ENCODE measurements around the gene MACROD1.
A peak's percentile ranks its signal among the peaks of the same experiment; 100 is the strongest.

Gene MACROD1

DNA sequence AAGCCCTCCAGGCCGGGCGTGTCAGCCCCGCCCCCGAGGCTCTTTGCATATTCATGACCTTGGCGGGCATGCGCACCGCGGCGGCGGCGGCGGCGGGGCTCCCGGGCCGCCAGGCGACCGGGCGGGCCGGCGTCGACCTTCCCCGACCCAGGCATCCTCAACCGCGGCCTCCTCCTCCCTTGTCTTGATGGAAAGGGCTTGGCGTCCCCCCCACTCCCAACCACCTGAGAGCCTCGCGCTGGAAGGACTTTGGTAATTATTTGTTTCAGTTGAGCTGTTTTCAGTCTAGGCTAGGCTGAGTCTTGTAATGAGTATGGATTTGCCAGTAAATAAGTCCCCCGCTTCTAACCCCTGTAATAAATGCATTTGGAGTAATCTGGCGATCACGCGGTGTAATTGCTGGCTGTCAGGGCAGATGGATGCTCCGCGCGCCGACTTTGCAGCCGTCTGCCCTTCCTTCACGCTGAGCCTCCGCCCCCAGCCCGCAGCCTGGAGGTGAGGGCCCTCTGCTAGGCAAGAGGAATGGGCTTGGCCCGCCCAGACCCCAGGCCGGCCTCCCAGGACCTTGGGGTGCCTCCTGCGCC, 105.0 kb downstream of the MACROD1 start:
- H3K4me1 ChIP-seq (ENCODE audit: control insufficient read depth, insufficient read depth, low read length) = peaks cover 1% of the 10 kb centered on the region; the same call in 1 of the 2 replicates
- no peak overlapping the region for H3K27ac ChIP-seq (ENCODE audit: low read length)
- H3K9me3 ChIP-seq (ENCODE audit: control insufficient read depth, insufficient read depth, low read length) = no peaks in the 10 kb centered on the region
- H3K36me3 ChIP-seq (ENCODE audit: control insufficient read depth, insufficient read depth, low read length) = no peaks in the 10 kb centered on the region; the same call in 1 of the 2 replicates
- no CpG with 5 or more reads among the region's 42 CpGs for WGBS (ENCODE audit: insufficient coverage, insufficient read length)
- H3K4me3 ChIP-seq (ENCODE audit: low read length) = peak overlapping the region; percentile 14; the same call in 1 of the 2 replicates
- peaks cover 36% of the 10 kb centered on the region for H3K27me3 ChIP-seq (ENCODE audit: control insufficient read depth, insufficient read depth, low read length)
- no peak for DNase-seq (ENCODE audit: low read depth, low spot score)

DNA sequence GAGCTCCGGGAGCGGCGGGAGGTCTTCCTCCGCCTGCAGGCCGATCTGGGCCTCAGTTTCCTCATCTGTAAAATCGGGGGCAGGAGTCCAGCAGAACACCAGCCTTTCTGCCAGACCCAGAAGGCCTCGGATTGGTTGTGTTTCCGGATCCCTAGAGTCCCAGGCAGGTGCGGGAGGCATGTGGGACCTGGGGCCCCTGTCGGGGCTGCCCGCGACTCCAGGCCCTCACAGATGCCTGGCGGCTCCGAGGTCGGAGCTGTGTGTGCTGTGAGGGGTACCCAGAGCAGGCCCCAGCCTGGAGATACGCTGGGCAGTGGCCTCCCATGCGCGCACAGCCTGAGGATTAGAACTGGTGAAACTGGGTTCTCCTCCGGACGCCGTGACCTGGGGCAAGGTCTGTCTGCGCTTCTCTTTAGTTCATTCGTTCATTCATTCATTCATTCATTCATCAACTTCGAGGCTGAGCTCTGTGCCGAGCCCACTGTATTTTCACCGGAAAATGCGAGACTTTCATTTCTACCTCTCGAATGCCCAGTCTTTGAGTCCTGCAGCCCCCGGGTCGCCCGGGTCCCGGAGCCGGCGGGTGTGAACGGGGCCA, 105.6 kb downstream of the MACROD1 start:
- DNase-seq (ENCODE audit: low read depth, low spot score) = no peak
- H3K9me3 ChIP-seq (ENCODE audit: control insufficient read depth, insufficient read depth, low read length) = no peaks in the 10 kb centered on the region
- no peak overlapping the region for H3K27ac ChIP-seq (ENCODE audit: low read length)
- no peaks in the 10 kb centered on the region; the same call in 1 of the 2 replicates for H3K36me3 ChIP-seq (ENCODE audit: control insufficient read depth, insufficient read depth, low read length)
- no CpG with 5 or more reads among the region's 35 CpGs for WGBS (ENCODE audit: insufficient coverage, insufficient read length)
- H3K4me3 ChIP-seq (ENCODE audit: low read length) = peak overlapping the region; percentile 0; the same call in 1 of the 2 replicates
- peaks cover 2% of the 10 kb centered on the region; the same call in 1 of the 2 replicates for H3K4me1 ChIP-seq (ENCODE audit: control insufficient read depth, insufficient read depth, low read length)
- peaks cover 38% of the 10 kb centered on the region for H3K27me3 ChIP-seq (ENCODE audit: control insufficient read depth, insufficient read depth, low read length)

DNA sequence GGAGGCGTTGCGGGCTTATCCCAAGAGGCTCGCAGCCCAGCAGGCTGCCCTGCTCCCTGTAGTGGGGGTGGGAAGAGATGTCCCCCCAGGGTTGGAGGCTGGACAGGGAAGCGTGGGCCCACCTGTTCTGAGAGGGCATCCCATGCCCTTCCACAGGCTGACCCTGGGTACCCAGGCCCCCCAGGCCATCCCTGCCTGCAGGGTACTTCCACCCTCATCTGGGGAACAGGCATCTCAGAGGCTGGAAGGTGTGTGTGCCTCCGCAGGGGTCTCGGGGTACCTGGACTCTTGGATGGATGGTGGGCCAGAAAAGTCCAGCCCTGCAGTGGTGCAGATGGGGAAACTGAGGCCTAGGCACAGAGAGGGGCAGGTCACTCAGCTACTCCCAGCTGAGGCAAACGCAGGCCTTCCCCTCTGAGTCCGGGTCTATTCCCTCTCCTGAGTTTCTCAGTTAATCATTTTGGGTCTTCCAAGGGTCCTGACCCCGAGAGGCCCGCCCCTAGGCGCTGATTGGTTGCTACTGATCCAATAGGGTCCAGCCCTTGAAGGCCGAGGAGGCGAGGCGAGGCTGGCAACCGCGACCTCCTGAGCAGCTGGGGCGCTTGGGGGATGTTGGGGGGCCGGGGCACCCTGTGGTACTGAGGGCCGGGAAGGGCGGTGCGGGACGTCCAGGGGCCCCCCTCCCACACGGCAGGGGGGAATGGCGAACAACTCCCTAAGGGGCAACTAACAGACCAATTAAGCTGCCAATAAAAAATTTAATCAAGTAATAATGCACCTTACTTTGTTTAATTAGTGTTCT, 106.4 kb downstream of the MACROD1 start:
- Histone ChIP-seq H3K4me1 (ENCODE audit: control insufficient read depth, insufficient read depth, low read length) (peaks cover 4% of the 10 kb centered on the region; the same call in 1 of the 2 replicates), H3K27me3 (ENCODE audit: control insufficient read depth, insufficient read depth, low read length) (peaks cover 35% of the 10 kb centered on the region), H3K9me3 (ENCODE audit: control insufficient read depth, insufficient read depth, low read length) (no peaks in the 10 kb centered on the region), H3K4me3 (ENCODE audit: low read length) (no peak overlapping the region), H3K36me3 (ENCODE audit: control insufficient read depth, insufficient read depth, low read length) (no peaks in the 10 kb centered on the region; the same call in 1 of the 2 replicates), H3K27ac (ENCODE audit: low read length) (no peak overlapping the region)
- no peak for DNase-seq (ENCODE audit: low read depth, low spot score)
- WGBS (ENCODE audit: insufficient coverage, insufficient read length) = no CpG with 5 or more reads among the region's 24 CpGs

DNA sequence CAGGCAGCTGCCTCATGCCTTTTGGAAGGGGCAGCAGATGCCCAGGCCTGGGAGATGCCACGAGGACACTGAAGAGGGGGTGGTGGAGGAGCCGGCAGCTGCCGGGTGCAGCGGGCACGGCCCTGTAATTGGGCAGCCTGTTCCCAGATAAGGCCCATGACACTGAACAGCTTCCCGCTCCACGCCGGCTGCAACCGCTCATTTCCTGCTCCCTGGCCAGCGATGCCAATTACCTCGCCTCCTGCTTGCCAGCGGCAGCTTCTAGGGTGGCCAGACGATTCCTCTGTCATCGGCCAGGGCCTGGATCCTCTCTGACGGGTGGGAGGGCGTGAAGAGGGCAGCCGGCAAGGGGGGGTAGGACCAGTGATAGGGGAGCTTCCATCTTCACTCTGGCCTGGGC, 107.4 kb downstream of the MACROD1 start:
- H3K9me3 ChIP-seq (ENCODE audit: control insufficient read depth, insufficient read depth, low read length) = no peaks in the 10 kb centered on the region
- no CpG with 5 or more reads among the region's 17 CpGs for WGBS (ENCODE audit: insufficient coverage, insufficient read length)
- peaks cover 25% of the 10 kb centered on the region for H3K27me3 ChIP-seq (ENCODE audit: control insufficient read depth, insufficient read depth, low read length)
- DNase-seq (ENCODE audit: low read depth, low spot score) = no peak
- peaks cover 6% of the 10 kb centered on the region; the same call in 1 of the 2 replicates for H3K4me1 ChIP-seq (ENCODE audit: control insufficient read depth, insufficient read depth, low read length)
- H3K4me3 ChIP-seq (ENCODE audit: low read length) = no peak overlapping the region
- H3K27ac ChIP-seq (ENCODE audit: low read length) = no peak overlapping the region
- no peaks in the 10 kb centered on the region; the same call in 1 of the 2 replicates for H3K36me3 ChIP-seq (ENCODE audit: control insufficient read depth, insufficient read depth, low read length)

DNA sequence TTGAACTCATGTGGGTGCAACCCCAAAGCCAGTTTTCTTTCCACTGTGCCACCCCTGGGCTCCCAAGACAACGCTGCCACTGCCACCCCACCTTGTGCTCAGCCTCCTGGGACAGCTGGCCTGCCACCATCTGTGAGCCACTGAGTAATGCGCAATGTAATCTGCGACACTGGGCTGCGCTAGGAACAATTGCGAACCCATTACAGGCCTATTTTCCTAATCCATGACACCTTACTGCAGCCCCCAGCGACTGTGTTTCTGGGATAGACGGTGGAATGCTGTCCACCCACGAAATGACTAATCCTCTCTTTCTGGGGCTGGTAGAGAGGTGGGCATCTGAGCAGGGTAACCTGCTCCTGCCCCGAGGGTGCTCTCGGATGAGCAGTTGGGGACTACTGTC, 108.0 kb downstream of the MACROD1 start:
- no peaks in the 10 kb centered on the region for H3K9me3 ChIP-seq (ENCODE audit: control insufficient read depth, insufficient read depth, low read length)
- no peak overlapping the region for H3K27ac ChIP-seq (ENCODE audit: low read length)
- no peaks in the 10 kb centered on the region; the same call in 1 of the 2 replicates for H3K36me3 ChIP-seq (ENCODE audit: control insufficient read depth, insufficient read depth, low read length)
- peaks cover 20% of the 10 kb centered on the region for H3K27me3 ChIP-seq (ENCODE audit: control insufficient read depth, insufficient read depth, low read length)
- no CpG with 5 or more reads among the region's 10 CpGs for WGBS (ENCODE audit: insufficient coverage, insufficient read length)
- H3K4me3 ChIP-seq (ENCODE audit: low read length) = no peak overlapping the region
- no peak for DNase-seq (ENCODE audit: low read depth, low spot score)
- H3K4me1 ChIP-seq (ENCODE audit: control insufficient read depth, insufficient read depth, low read length) = peaks cover 9% of the 10 kb centered on the region; the same call in 1 of the 2 replicates

DNA sequence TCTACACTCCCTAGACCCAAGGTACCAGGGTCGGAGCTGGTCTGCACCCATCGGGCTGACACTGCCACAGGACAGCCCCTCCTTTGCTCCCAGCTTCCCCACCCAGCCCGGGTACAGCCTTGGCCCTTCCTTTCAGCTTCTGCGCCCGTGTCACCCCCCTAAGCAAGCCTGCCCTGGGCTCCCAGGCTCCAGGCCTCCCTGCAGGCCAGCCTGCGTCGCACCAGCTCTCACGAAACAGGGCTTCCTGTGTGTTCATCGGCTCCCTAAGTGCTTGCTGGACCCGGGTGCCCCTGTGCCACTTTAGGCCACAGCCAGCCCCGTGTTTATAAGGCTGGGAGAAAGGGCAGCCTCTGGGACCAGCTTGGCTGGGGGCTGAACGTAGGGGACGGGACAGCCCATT, 109.1 kb downstream of the MACROD1 start:
- Histone ChIP-seq H3K36me3 (ENCODE audit: control insufficient read depth, insufficient read depth, low read length) (no peaks in the 10 kb centered on the region; the same call in 1 of the 2 replicates), H3K4me3 (ENCODE audit: low read length) (no peak overlapping the region), H3K9me3 (ENCODE audit: control insufficient read depth, insufficient read depth, low read length) (no peaks in the 10 kb centered on the region), H3K27ac (ENCODE audit: low read length) (no peak overlapping the region), H3K27me3 (ENCODE audit: control insufficient read depth, insufficient read depth, low read length) (peaks cover 12% of the 10 kb centered on the region), H3K4me1 (ENCODE audit: control insufficient read depth, insufficient read depth, low read length) (peaks cover 9% of the 10 kb centered on the region; the same call in 1 of the 2 replicates)
- DNase-seq (ENCODE audit: low read depth, low spot score) = no peak
- WGBS (ENCODE audit: insufficient coverage, insufficient read length) = no CpG with 5 or more reads among the region's 13 CpGs

DNA sequence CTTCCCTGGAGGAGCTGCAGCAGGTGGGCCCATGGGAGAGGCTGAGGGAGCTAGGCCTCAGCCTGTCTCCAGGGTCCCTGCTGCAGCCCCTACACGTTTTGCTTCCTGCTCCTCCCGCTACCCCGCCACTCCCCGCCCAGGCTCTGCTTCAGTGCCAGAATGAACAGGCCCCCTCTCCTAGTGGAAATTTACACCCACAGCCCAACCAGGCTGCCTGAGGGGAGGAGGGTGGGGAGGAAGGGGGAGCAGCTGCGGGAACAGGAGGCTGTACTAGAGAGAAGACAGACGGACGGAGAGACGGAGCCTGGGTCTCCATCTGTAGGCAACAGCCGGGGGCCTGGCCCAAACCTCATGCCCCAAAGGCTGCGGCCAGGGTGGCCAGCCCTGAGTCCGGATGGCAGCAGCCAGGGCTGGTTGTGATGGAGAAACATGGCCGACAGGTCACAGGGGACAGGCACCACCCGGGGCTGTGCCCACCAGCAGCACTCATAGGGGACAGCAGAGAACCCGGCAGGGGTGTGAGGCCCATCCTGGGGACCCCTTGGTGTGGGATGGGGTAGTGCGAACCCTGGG, 109.6 kb downstream of the MACROD1 start:
- no peaks in the 10 kb centered on the region; the same call in 1 of the 2 replicates for H3K36me3 ChIP-seq (ENCODE audit: control insufficient read depth, insufficient read depth, low read length)
- no peaks in the 10 kb centered on the region for H3K9me3 ChIP-seq (ENCODE audit: control insufficient read depth, insufficient read depth, low read length)
- no peak for DNase-seq (ENCODE audit: low read depth, low spot score)
- no peak overlapping the region for H3K27ac ChIP-seq (ENCODE audit: low read length)
- H3K4me1 ChIP-seq (ENCODE audit: control insufficient read depth, insufficient read depth, low read length) = peaks cover 9% of the 10 kb centered on the region; the same call in 1 of the 2 replicates
- WGBS (ENCODE audit: insufficient coverage, insufficient read length) = no CpG with 5 or more reads among the region's 15 CpGs
- peaks cover 11% of the 10 kb centered on the region for H3K27me3 ChIP-seq (ENCODE audit: control insufficient read depth, insufficient read depth, low read length)
- no peak overlapping the region for H3K4me3 ChIP-seq (ENCODE audit: low read length)

DNA sequence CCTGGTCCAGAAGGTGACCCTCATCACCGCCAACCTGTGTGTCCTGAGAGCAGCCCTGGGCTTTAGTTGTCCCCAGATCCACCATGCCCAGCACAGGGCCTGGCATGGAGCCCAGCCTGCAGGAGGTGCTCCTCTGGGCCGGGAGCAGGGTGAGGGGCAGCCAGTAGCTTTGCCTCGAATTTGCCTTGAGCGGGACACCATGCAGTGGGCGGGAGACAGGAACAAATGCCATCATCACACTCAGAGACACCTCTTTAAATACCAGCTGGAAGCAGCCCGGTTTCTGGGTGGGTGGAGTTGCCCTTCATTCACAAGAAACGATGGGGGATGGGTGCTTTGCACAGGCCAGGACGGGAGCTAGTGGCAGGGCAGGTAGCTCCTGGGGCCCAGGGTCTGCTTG, 110.8 kb downstream of the MACROD1 start:
- no peak overlapping the region for H3K27ac ChIP-seq (ENCODE audit: low read length)
- H3K9me3 ChIP-seq (ENCODE audit: control insufficient read depth, insufficient read depth, low read length) = no peaks in the 10 kb centered on the region
- H3K27me3 ChIP-seq (ENCODE audit: control insufficient read depth, insufficient read depth, low read length) = peaks cover 9% of the 10 kb centered on the region
- no peak overlapping the region for H3K4me3 ChIP-seq (ENCODE audit: low read length)
- no CpG with 5 or more reads among the region's 8 CpGs for WGBS (ENCODE audit: insufficient coverage, insufficient read length)
- H3K4me1 ChIP-seq (ENCODE audit: control insufficient read depth, insufficient read depth, low read length) = peaks cover 8% of the 10 kb centered on the region; the same call in 1 of the 2 replicates
- DNase-seq (ENCODE audit: low read depth, low spot score) = no peak
- H3K36me3 ChIP-seq (ENCODE audit: control insufficient read depth, insufficient read depth, low read length) = no peaks in the 10 kb centered on the region

DNA sequence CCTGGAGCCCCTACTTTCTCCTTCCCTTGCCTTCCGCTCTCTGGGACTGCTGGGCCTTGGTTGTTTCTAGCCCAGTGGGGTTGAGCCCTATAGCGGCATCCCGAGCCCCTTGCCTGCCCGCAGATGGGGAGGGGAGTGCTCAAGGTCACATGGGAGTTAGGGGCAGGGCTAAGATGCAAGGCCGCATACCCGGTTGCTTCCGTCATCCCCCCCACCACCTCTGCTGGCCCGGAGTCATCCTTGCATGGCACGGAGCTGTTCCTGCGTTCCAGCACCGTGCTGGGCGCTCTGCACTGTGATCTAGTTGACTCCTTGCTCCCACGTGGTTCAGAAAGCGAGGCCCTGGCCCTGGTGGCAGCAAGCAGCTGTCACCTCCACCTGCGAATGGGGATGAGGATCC, 112.2 kb downstream of the MACROD1 start:
- no CpG with 5 or more reads among the region's 15 CpGs for WGBS (ENCODE audit: insufficient coverage, insufficient read length)
- Histone ChIP-seq H3K27me3 (ENCODE audit: control insufficient read depth, insufficient read depth, low read length) (peaks cover 7% of the 10 kb centered on the region; the same call in 1 of the 2 replicates), H3K36me3 (ENCODE audit: control insufficient read depth, insufficient read depth, low read length) (no peaks in the 10 kb centered on the region), H3K4me1 (ENCODE audit: control insufficient read depth, insufficient read depth, low read length) (peaks cover 8% of the 10 kb centered on the region; the same call in 1 of the 2 replicates), H3K4me3 (ENCODE audit: low read length) (no peak overlapping the region), H3K27ac (ENCODE audit: low read length) (no peak overlapping the region), H3K9me3 (ENCODE audit: control insufficient read depth, insufficient read depth, low read length) (no peaks in the 10 kb centered on the region)
- DNase-seq (ENCODE audit: low read depth, low spot score) = peak; percentile 54
